SU-DHL-6 (cell line): ENCODE results near the gene SUCLG1.

ENCODE experiments used
- H2AFZ ChIP-seq: fragments of 200-600 bp; sonication (generic); 2 replicates; pipeline ENCODE4 v1.6.1; 2014; ENCODE audit warnings: low read depth, mild to moderate bottlenecking, moderate library complexity, mixed read lengths, antibody characterized with exemption, low read length; ENCODE audit not compliant: severe bottlenecking
- H3F3A ChIP-seq: fragments of 200-600 bp; shearing (Covaris generic); 2 replicates; pipeline ENCODE4 v1.6.0; 2016; ENCODE audit warnings: antibody characterized with exemption, mild to moderate bottlenecking; ENCODE audit not compliant: insufficient read depth
- H3K27ac ChIP-seq: fragments of 200-600 bp; sonication (generic); 2 replicates; pipeline ENCODE4 v1.5.1; 2016; ENCODE audit warnings: low read depth, mild to moderate bottlenecking, low read length, moderate library complexity, mixed read lengths
- H3K27me3 ChIP-seq: fragments of 200-600 bp; sonication (generic), shearing (Covaris generic); 2 replicates; pipeline ENCODE4 v1.6.0; 2014; ENCODE audit warnings: mild to moderate bottlenecking, low read length
- H3K36me3 ChIP-seq: fragments of 200-600 bp; sonication (generic); 2 replicates; pipeline ENCODE4 v1.6.1; 2014; ENCODE audit warnings: mild to moderate bottlenecking, low read length, mixed read lengths
- H3K4me2 ChIP-seq: fragments of 300-600, 200-600 bp; shearing (Covaris generic), sonication (generic); 2 replicates; pipeline ENCODE4 v1.6.0; 2014; ENCODE audit warnings: low read length, low read depth, mild to moderate bottlenecking; ENCODE audit not compliant: poor library complexity, severe bottlenecking
- H3K4me3 ChIP-seq: fragments of 200-600 bp; sonication (generic); 2 replicates; pipeline ENCODE4 v1.5.1; 2014; ENCODE audit warnings: antibody characterized with exemption, low read length, mild to moderate bottlenecking, mixed read lengths; ENCODE audit not compliant: insufficient read depth, poor library complexity, severe bottlenecking
- H3K79me2 ChIP-seq: fragments of 200-600 bp; sonication (generic); 2 replicates; pipeline ENCODE4 v1.6.1; 2014; ENCODE audit warnings: mild to moderate bottlenecking, low read length, moderate library complexity; ENCODE audit not compliant: insufficient read depth
- H3K9ac ChIP-seq: fragments of 200-600 bp; sonication (generic); 2 replicates; pipeline ENCODE4 v1.7.0; 2014; ENCODE audit warnings: mild to moderate bottlenecking, low read length
- H3K9me2 ChIP-seq: fragments of 200-600 bp; sonication (generic); replicated peaks from 2 replicates; pipeline ENCODE4 v1.6.1; 2014; ENCODE audit warnings: low read length; ENCODE audit not compliant: insufficient read depth
- H3K9me3 ChIP-seq: fragments of 200-600 bp; sonication (generic); 2 replicates; pipeline ENCODE4 v1.6.1; 2014; ENCODE audit warnings: low read length, mixed read lengths; ENCODE audit not compliant: insufficient read depth
- H4K20me1 ChIP-seq: fragments of 200-600 bp; sonication (generic); 2 replicates; pipeline ENCODE4 v1.6.1; 2014; ENCODE audit warnings: low read depth, mild to moderate bottlenecking, antibody characterized with exemption, low read length, moderate library complexity, mixed read lengths
- CTCF ChIP-seq: fragments of 200-600 bp; sonication (generic); IDR thresholded peaks from one replicate; pipeline ENCODE4 v1.5.1; 2017; ENCODE audit warnings: antibody characterized with exemption, mild to moderate bottlenecking, low read length, moderate library complexity; ENCODE audit not compliant: insufficient read depth, poor library complexity, severe bottlenecking
- EZH2phosphoT487 ChIP-seq: fragments of 200-600 bp; sonication (generic), shearing (Covaris generic); conservative IDR thresholded peaks from 2 replicates; pipeline ENCODE4 v1.6.1; 2018; ENCODE audit warnings: mild to moderate bottlenecking, antibody characterized with exemption, low read length, moderate library complexity, mixed read lengths

Gene SUCLG1

DNA sequence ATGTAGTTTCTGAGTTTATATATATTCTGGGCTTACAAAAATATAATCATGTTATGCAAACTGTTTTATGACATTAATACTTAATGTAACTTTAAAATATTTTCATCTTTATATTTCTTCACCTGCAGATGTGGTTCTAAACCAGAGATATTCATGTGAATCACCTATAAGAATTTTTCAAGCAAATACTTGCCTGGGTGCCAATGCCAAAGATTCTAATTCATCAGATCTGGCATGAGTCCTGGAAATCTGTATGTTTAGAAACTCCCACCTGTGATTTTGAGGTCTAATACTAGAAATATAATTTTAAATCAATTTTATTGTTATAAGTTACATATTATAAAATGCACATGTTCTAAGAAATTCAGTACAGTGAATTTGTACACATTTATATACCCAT, 37.3 kb upstream of the SUCLG1 start:
- Histone ChIP-seq H3K4me2 (no peak overlapping the region), H3F3A (no peaks in the 10 kb centered on the region), H3K4me3 (no peak overlapping the region), H3K27ac (no peak overlapping the region), H2AFZ (no peak overlapping the region), H3K9me2 (no peaks in the 10 kb centered on the region), H3K36me3 (no peaks in the 10 kb centered on the region), H3K9ac (no peak overlapping the region), H3K9me3 (no peaks in the 10 kb centered on the region), H3K79me2 (no peaks in the 10 kb centered on the region), H3K27me3 (no peaks in the 10 kb centered on the region), H4K20me1 (no peaks in the 10 kb centered on the region)
- no peak for TF ChIP-seq CTCF
- TF ChIP-seq EZH2phosphoT487 = no peak

GRCh38 chr2:84495539-84496146, 36.6 kb upstream of the SUCLG1 start:
- H3K9me2 ChIP-seq = no peaks in the 10 kb centered on the region
- no peaks in the 10 kb centered on the region for H3K36me3 ChIP-seq
- no peak overlapping the region for H3K4me3 ChIP-seq
- no peaks in the 10 kb centered on the region for H3K79me2 ChIP-seq
- no peaks in the 10 kb centered on the region for H4K20me1 ChIP-seq
- no peak for TF ChIP-seq EZH2phosphoT487
- TF ChIP-seq CTCF = peak; percentile 33
- H3K27ac ChIP-seq = no peak overlapping the region
- no peak overlapping the region for H2AFZ ChIP-seq
- no peaks in the 10 kb centered on the region for H3K9me3 ChIP-seq
- H3K4me2 ChIP-seq = no peak overlapping the region
- no peaks in the 10 kb centered on the region for H3F3A ChIP-seq
- H3K9ac ChIP-seq = no peak overlapping the region
- no peaks in the 10 kb centered on the region for H3K27me3 ChIP-seq

GRCh38 chr2:84494070-84494469, 35.0 kb upstream of the SUCLG1 start:
- Histone ChIP-seq H3K27me3 (no peaks in the 10 kb centered on the region), H2AFZ (no peak overlapping the region), H3K9me3 (no peaks in the 10 kb centered on the region), H3K4me3 (no peak overlapping the region), H3K4me2 (no peak overlapping the region), H3F3A (no peaks in the 10 kb centered on the region), H4K20me1 (no peaks in the 10 kb centered on the region), H3K36me3 (no peaks in the 10 kb centered on the region), H3K27ac (no peak overlapping the region), H3K9me2 (no peaks in the 10 kb centered on the region), H3K79me2 (no peaks in the 10 kb centered on the region), H3K9ac (no peak overlapping the region)
- TF ChIP-seq EZH2phosphoT487 (no peak), CTCF (no peak)
